Breast epithelium (tissue), 4 donors: ENCODE measurements around the gene CIB4. TPM values are rescaled to one million over a fixed set of nuclear protein-coding genes. Genes with fewer than 3 reads are reported as not detected.

Experiments
- DNase-seq, 2 donors: peaks; one replicate each; pipeline ENCODE4 v3.0.0-alpha.2; 2019; ENCODE audit warnings: low spot score in 2 of 2
- H3K27ac ChIP-seq, 2 donors: fragments of 200-600 bp; sonication (generic) in 1 of 2; one replicate each; pipeline ENCODE4 v1.5.1; 2016 to 2019; ENCODE audit warnings: mild to moderate bottlenecking in 1 of 2
- H3K27me3 ChIP-seq, 2 donors: fragments of 200-600 bp; sonication (generic) in 1 of 2; one replicate each; pipeline versions ENCODE4 v1.5.1 to v1.6.0; 2017 to 2019; ENCODE audit warnings: control low read depth in 1 of 2, mild to moderate bottlenecking in 1 of 2
- H3K36me3 ChIP-seq: fragments of 200-600 bp; one replicate; pipeline ENCODE4 v1.5.1; 2019
- H3K4me1 ChIP-seq, 2 donors: fragments of 200-600 bp; sonication (generic); one replicate each; pipeline ENCODE4 v1.5.1; 2016 to 2019; ENCODE audit warnings: control low read depth in 1 of 2
- H3K4me3 ChIP-seq, 3 donors: fragments of 200-600 bp; sonication (generic); 1 replicate in 2 of 3; 2 replicates in 1 of 3; pipeline ENCODE4 v1.5.1; 2016 to 2019; ENCODE audit warnings: mild to moderate bottlenecking in 3 of 3, moderate library complexity in 2 of 3
- H3K9me3 ChIP-seq, 2 donors: fragments of 200-600 bp; sonication (generic) in 1 of 2; one replicate each; pipeline ENCODE4 v1.5.1; 2016 to 2019; ENCODE audit warnings: control low read depth in 1 of 2
- POLR2A ChIP-seq: fragments of 450-650 bp; IDR thresholded peaks from one replicate; pipeline ENCODE4 v1.6.1; 2016; ENCODE audit warnings: antibody characterized with exemption, mild to moderate bottlenecking, moderate library complexity
- POLR2AphosphoS5 ChIP-seq, 3 donors: sonication (generic); formaldehyde crosslinking; IDR thresholded peaks; one replicate each; pipeline ENCODE4 v1.6.1; 2017; ENCODE audit warnings: antibody characterized with exemption in 3 of 3
- intact Hi-C: fragments of 100-400 bp; cut with DNase I; formaldehyde crosslinking; loops from one replicate; pipeline ENCODE4 v1.15.1; 2023; ENCODE audit warnings: low total_unique reads
- total RNA-seq, 3 donors: library from RNA; depleted of rRNA; stranded (reverse); fragments of >200 nt; gene quantifications; one replicate each; pipeline ENCODE4 v1.1.0, GENCODE V29; 2016
- TF ChIP-seq, protein P1 (sequence below), 3 donors: fragments of 450-650 bp; IDR thresholded peaks; one replicate each; pipeline ENCODE4 v1.5.1; 2016 to 2017; ENCODE audit warnings: antibody characterized with exemption in 3 of 3, mild to moderate bottlenecking in 3 of 3, moderate library complexity in 3 of 3

Gene CIB4
- total RNA-seq, 3 donors from 2014 or later: not detected

GRCh38 chr2:26630235-26630634 is 10.9 kb downstream of the CIB4 start:
- Histone ChIP-seq H3K27me3 (no peaks in the 10 kb centered on the region), H3K9me3 (no peaks in the 10 kb centered on the region), H3K4me3 (no peak overlapping the region), H3K27ac (no peak overlapping the region), H3K36me3 (no peaks in the 10 kb centered on the region), H3K4me1 (no peaks in the 10 kb centered on the region)
- TF ChIP-seq POLR2AphosphoS5 (IDR thresholded peaks at IDR 0.05) (no peak), POLR2A (no peak)
- TF ChIP-seq, protein P1, sequence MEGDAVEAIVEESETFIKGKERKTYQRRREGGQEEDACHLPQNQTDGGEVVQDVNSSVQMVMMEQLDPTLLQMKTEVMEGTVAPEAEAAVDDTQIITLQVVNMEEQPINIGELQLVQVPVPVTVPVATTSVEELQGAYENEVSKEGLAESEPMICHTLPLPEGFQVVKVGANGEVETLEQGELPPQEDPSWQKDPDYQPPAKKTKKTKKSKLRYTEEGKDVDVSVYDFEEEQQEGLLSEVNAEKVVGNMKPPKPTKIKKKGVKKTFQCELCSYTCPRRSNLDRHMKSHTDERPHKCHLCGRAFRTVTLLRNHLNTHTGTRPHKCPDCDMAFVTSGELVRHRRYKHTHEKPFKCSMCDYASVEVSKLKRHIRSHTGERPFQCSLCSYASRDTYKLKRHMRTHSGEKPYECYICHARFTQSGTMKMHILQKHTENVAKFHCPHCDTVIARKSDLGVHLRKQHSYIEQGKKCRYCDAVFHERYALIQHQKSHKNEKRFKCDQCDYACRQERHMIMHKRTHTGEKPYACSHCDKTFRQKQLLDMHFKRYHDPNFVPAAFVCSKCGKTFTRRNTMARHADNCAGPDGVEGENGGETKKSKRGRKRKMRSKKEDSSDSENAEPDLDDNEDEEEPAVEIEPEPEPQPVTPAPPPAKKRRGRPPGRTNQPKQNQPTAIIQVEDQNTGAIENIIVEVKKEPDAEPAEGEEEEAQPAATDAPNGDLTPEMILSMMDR (IDR thresholded peaks at IDR 0.05): no peak
- no peak for DNase-seq
- intact Hi-C loops: no loop called here

- DNase-seq: no peak
- Histone ChIP-seq H3K4me1 (no peaks in the 10 kb centered on the region), H3K27ac (no peak overlapping the region), H3K27me3 (no peaks in the 10 kb centered on the region), H3K36me3 (no peaks in the 10 kb centered on the region), H3K9me3 (no peaks in the 10 kb centered on the region), H3K4me3 (no peak overlapping the region)
- intact Hi-C loops: no loop called here
- TF ChIP-seq POLR2A: no peak
- TF ChIP-seq, protein P1 (IDR thresholded peaks at IDR 0.05): no peak
- no peak for TF ChIP-seq POLR2AphosphoS5 (IDR thresholded peaks at IDR 0.05)
Observed at GRCh38 chr2:26629751-26630150, 11.4 kb downstream of the CIB4 start.

DNA sequence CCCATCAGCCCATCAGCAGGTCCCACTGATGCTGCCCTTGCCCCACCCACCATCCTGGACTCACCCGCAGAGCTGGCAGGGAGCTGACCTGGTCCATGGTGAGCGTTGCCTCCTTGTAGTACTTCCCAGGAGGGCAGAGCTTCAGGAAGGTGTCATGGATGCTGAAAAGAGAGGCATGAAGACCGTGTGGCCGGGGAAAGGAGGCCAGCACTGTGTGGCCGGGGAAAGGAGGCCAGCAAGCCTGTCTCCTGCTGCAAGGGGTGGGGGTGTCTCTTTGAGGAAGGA is 11.9 kb downstream of the CIB4 start:
- TF ChIP-seq, protein P1 (IDR thresholded peaks at IDR 0.05): no peak
- TF ChIP-seq POLR2AphosphoS5 (IDR thresholded peaks at IDR 0.05) (no peak), POLR2A (no peak)
- DNase-seq: no peak
- H3K27ac ChIP-seq: no peak overlapping the region
- no peaks in the 10 kb centered on the region for H3K4me1 ChIP-seq
- no peaks in the 10 kb centered on the region for H3K27me3 ChIP-seq
- H3K4me3 ChIP-seq: no peak overlapping the region
- H3K36me3 ChIP-seq: no peaks in the 10 kb centered on the region
- no peaks in the 10 kb centered on the region for H3K9me3 ChIP-seq
- intact Hi-C loops: no loop called here

- Histone ChIP-seq H3K9me3 (no peaks in the 10 kb centered on the region), H3K27ac (no peak overlapping the region), H3K4me3 (no peak overlapping the region), H3K4me1 (no peaks in the 10 kb centered on the region), H3K36me3 (no peaks in the 10 kb centered on the region), H3K27me3 (no peaks in the 10 kb centered on the region)
- no peak for DNase-seq
- intact Hi-C loops: no loop called here
- TF ChIP-seq, protein P1 (IDR thresholded peaks at IDR 0.05): no peak
- TF ChIP-seq POLR2A: no peak
- no peak for TF ChIP-seq POLR2AphosphoS5 (IDR thresholded peaks at IDR 0.05)
Observed at GRCh38 chr2:26628561-26629345, 12.4 kb downstream of the CIB4 start.

GRCh38 chr2:26627350-26628105 is 13.6 kb downstream of the CIB4 start:
- Histone ChIP-seq H3K27me3 (no peaks in the 10 kb centered on the region), H3K4me1 (no peaks in the 10 kb centered on the region), H3K4me3 (no peak overlapping the region), H3K27ac (no peak overlapping the region), H3K36me3 (no peaks in the 10 kb centered on the region), H3K9me3 (no peaks in the 10 kb centered on the region)
- DNase-seq: peak in 1 of 2 donors; percentile 34
- TF ChIP-seq POLR2AphosphoS5 (IDR thresholded peaks at IDR 0.05) (no peak), POLR2A (no peak)
- TF ChIP-seq, protein P1 (IDR thresholded peaks at IDR 0.05): no peak
- intact Hi-C loops: no loop called here
